ENCODE results near the gene NBAS. TPM values are rescaled to one million over a fixed set of nuclear protein-coding genes. Genes with fewer than 3 reads are reported as not detected.

Gene NBAS
- total and polyA plus RNA-seq, 3 experiments from 2014 or later: 22.0 to 34.1 (median 30.6) TPM

DNA sequence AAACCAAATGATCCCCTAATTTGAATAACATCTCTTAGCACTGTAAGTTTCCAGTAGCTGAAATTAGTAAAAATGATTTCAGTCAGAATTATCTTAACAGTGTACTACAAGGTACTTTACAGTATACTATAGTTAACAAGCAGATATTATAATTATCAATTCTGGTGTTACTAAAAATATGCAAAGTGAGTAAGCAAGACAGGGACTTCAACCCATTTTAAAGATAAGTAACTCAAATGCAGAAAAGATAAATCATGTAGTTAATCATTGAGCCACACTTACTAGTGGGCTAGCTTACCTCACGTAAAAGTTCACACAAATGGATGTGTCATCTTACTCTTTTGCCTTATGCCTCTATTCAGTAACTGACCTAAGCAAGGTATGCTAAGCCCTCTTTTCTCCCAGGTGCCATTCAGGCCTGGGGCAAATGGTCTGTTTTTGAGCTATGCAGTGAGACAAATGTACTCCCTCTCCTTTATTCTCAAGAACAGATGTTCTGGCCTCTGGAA lies 101.0 kb downstream of the NBAS start:
- no peak overlapping the region for H3K4me3 ChIP-seq (ENCODE audit: low read length)
- peaks cover 6% of the 10 kb centered on the region for H3K36me3 ChIP-seq (ENCODE audit: insufficient read depth, low read length)
- H3K27ac ChIP-seq (ENCODE audit: low read depth, low read length): no peak overlapping the region
- POLR2A ChIA-PET: no interaction called here
- Mint-ChIP-seq H3K27me3 (no peaks in the 10 kb centered on the region), H3K4me3 (no peak overlapping the region), H3K9me3 (no peaks in the 10 kb centered on the region), H3K4me1 (peaks cover 0 to 1% (median 0%) of the 10 kb centered on the region in 3 donors), H3K27ac (peak overlapping the region in 1 of 8 donors; percentile 30), H3K36me3 (peaks cover 17 to 72% (median 33%) of the 10 kb centered on the region in 3 donors)
- CTCF ChIA-PET: no interaction called here
- no peaks in the 10 kb centered on the region for H3K4me1 ChIP-seq (ENCODE audit: insufficient read depth, low read length)
- H3K27me3 ChIP-seq (ENCODE audit: insufficient read depth, low read length, poor library complexity, severe bottlenecking): no peaks in the 10 kb centered on the region
- no peak for DNase-seq
- no peaks in the 10 kb centered on the region for H3K9me3 ChIP-seq (ENCODE audit: low read length)

DNA sequence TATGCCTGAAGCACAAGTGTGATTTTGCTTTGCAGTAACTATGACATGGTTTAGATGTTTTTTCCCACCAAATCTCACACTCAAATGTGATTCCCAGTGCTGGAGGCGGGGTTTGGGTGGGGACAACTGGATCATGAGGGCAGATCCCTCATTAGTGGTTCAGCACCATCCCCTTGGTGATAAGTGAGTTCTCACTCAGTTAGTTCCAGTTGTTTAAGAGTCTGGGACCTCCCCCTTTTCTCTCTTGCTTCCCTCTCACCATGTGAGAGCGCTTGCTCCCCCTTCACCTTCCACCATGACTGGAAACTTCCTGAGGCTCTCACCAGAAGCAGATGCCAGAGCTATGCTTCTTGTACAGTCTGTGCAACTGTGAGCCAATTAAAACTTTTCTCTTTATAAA lies 102.9 kb downstream of the NBAS start:
- H3K4me1 Mint-ChIP-seq: peaks cover 0 to 1% (median 0%) of the 10 kb centered on the region in 3 donors
- ChIA-PET CTCF (no interaction called here), POLR2A (no interaction called here)
- Histone ChIP-seq H3K4me1 (ENCODE audit: insufficient read depth, low read length) (no peaks in the 10 kb centered on the region), H3K36me3 (ENCODE audit: insufficient read depth, low read length) (no peaks in the 10 kb centered on the region), H3K9me3 (ENCODE audit: low read length) (no peaks in the 10 kb centered on the region), H3K4me3 (ENCODE audit: low read length) (no peak overlapping the region), H3K27ac (ENCODE audit: low read depth, low read length) (no peak overlapping the region), H3K27me3 (ENCODE audit: insufficient read depth, low read length, poor library complexity, severe bottlenecking) (no peaks in the 10 kb centered on the region)
- DNase-seq: no peak
- H3K4me3 Mint-ChIP-seq: no peak overlapping the region
- no peaks in the 10 kb centered on the region for H3K9me3 Mint-ChIP-seq
- peak overlapping the region in 1 of 8 donors; percentile 35 for H3K27ac Mint-ChIP-seq
- H3K27me3 Mint-ChIP-seq: no peaks in the 10 kb centered on the region
- H3K36me3 Mint-ChIP-seq: peaks cover 12 to 63% (median 21%) of the 10 kb centered on the region in 3 donors

DNA sequence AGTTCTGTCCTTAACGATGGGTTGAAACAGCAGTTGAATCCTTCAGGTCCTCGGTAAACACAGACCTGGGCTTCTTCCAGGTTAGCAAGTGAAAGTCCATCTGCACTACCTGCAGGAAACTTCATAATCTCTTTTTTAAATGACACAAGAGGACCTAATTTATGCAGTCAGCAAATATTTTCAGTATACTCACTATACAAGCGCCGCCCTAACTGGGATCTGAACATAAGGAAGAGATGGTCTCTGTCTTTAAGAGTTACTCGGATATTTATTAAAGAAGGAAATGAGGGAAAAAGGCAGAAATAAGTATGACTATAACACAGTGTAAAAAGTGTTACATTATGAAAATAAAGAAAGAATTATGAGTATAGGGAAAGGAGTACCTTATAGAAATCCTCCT lies 103.3 kb downstream of the NBAS start:
- no peaks in the 10 kb centered on the region for H3K9me3 Mint-ChIP-seq
- no peaks in the 10 kb centered on the region for H3K27me3 Mint-ChIP-seq
- H3K4me3 Mint-ChIP-seq: no peak overlapping the region
- H3K4me3 ChIP-seq (ENCODE audit: low read length): no peak overlapping the region
- no peak overlapping the region for H3K27ac ChIP-seq (ENCODE audit: low read depth, low read length)
- H3K36me3 Mint-ChIP-seq: peaks cover 13 to 63% (median 20%) of the 10 kb centered on the region in 3 donors
- no peaks in the 10 kb centered on the region for H3K27me3 ChIP-seq (ENCODE audit: insufficient read depth, low read length, poor library complexity, severe bottlenecking)
- DNase-seq: no peak
- no peaks in the 10 kb centered on the region for H3K36me3 ChIP-seq (ENCODE audit: insufficient read depth, low read length)
- CTCF ChIA-PET: no interaction called here
- peak overlapping the region in 3 of 8 donors; percentile 10 to 62 (median 32) for H3K27ac Mint-ChIP-seq
- peaks cover 0 to 1% (median 0%) of the 10 kb centered on the region in 3 donors for H3K4me1 Mint-ChIP-seq
- H3K9me3 ChIP-seq (ENCODE audit: low read length): no peaks in the 10 kb centered on the region
- H3K4me1 ChIP-seq (ENCODE audit: insufficient read depth, low read length): no peaks in the 10 kb centered on the region
- POLR2A ChIA-PET: no interaction called here

DNA sequence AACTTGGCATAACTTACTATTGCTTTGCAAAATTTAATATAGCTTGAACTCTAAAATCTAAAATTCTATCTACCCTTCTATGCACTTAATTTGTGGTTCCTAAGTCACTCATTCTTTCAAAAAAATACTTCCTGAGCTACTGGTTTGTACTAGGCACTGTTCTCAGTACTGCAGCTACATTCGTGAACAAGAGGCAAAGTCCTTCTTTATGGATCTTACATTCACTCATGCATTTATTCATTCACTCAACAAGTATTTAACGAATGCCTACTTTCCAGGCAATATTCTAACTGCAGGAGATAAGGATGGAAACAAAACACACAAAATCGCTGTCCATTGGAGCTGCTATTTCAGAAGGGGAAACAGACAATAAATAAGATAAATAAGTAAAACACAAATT lies 104.8 kb downstream of the NBAS start:
- peaks cover 0 to 1% (median 0%) of the 10 kb centered on the region in 3 donors for H3K4me1 Mint-ChIP-seq
- ChIA-PET POLR2A (no interaction called here), CTCF (no interaction called here)
- no peak overlapping the region for H3K27ac ChIP-seq (ENCODE audit: low read depth, low read length)
- H3K4me3 ChIP-seq (ENCODE audit: low read length): no peak overlapping the region
- H3K27me3 ChIP-seq (ENCODE audit: insufficient read depth, low read length, poor library complexity, severe bottlenecking): no peaks in the 10 kb centered on the region
- H3K9me3 Mint-ChIP-seq: no peaks in the 10 kb centered on the region
- H3K36me3 ChIP-seq (ENCODE audit: insufficient read depth, low read length): no peaks in the 10 kb centered on the region
- no peak overlapping the region for H3K4me3 Mint-ChIP-seq
- no peak overlapping the region for H3K27ac Mint-ChIP-seq
- DNase-seq: no peak
- H3K27me3 Mint-ChIP-seq: no peaks in the 10 kb centered on the region
- H3K4me1 ChIP-seq (ENCODE audit: insufficient read depth, low read length): no peaks in the 10 kb centered on the region
- H3K9me3 ChIP-seq (ENCODE audit: low read length): no peaks in the 10 kb centered on the region
- H3K36me3 Mint-ChIP-seq: peaks cover 17 to 65% (median 23%) of the 10 kb centered on the region in 3 donors

DNA sequence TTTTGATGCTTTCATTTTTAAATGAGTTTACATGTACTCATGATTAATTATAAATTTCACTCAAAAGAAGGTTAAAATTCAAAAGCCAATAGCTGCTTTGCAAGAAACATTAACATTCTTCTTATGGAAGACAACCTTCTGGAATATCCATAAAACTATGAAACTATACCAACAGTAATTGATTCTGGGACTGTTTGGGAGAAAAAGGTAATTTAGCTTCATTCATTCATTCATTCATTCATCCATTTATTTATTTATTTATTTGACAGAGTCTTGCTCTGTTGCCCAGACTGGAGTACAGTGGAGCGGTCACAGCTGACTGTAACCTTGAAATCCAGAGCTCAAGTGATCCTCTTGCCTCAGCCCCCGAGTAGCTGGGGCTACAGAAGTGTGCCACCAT lies 110.3 kb downstream of the NBAS start:
- no peak overlapping the region for H3K4me3 Mint-ChIP-seq
- POLR2A ChIA-PET: no interaction called here
- no peak for DNase-seq
- no peaks in the 10 kb centered on the region for H3K27me3 Mint-ChIP-seq
- Histone ChIP-seq H3K27ac (ENCODE audit: low read depth, low read length) (no peak overlapping the region), H3K36me3 (ENCODE audit: insufficient read depth, low read length) (no peaks in the 10 kb centered on the region), H3K27me3 (ENCODE audit: insufficient read depth, low read length, poor library complexity, severe bottlenecking) (no peaks in the 10 kb centered on the region), H3K9me3 (ENCODE audit: low read length) (no peaks in the 10 kb centered on the region), H3K4me3 (ENCODE audit: low read length) (no peak overlapping the region), H3K4me1 (ENCODE audit: insufficient read depth, low read length) (no peaks in the 10 kb centered on the region)
- CTCF ChIA-PET: no interaction called here
- peaks cover 4 to 6% (median 5%) of the 10 kb centered on the region in 5 donors for H3K9me3 Mint-ChIP-seq
- peaks cover 0 to 5% (median 5%) of the 10 kb centered on the region in 3 donors for H3K4me1 Mint-ChIP-seq
- peaks cover 23 to 53% (median 31%) of the 10 kb centered on the region in 3 donors for H3K36me3 Mint-ChIP-seq
- H3K27ac Mint-ChIP-seq: no peak overlapping the region

DNA sequence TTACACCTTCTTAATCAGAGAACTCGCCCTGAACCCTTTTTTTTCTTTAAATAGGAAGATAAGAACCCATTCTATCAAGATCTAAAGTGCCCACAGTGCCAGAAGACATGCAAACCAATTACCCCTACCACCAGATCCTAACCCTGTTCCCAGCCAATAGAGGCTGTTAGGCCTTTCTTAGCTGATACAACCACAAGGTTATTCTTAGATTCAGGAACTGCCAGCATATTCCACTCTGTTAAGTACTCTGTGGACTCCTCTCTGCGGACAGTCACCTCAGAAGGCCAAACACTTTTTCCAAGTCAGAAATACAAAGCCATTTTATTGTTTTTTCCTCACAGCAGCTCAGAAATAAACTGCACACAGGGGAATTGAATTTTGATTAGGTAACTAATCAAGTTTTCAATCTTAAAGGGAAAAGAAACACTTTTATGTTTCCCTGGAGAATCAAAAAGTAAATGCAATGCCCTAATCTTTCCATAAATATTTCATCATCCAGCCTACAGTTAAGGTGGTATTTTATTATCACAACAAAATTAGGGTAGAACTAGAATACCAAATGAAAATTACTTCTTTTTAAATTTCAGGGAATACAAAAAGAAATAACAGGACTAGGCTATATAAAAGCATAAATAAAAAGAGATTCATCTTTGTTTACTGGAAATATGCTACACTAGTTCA lies 111.4 kb downstream of the NBAS start:
- peaks cover 6 to 9% (median 8%) of the 10 kb centered on the region in 5 donors for H3K9me3 Mint-ChIP-seq
- no peak for DNase-seq
- peaks cover 25 to 48% (median 34%) of the 10 kb centered on the region in 3 donors for H3K36me3 Mint-ChIP-seq
- Histone ChIP-seq H3K4me3 (ENCODE audit: low read length) (no peak overlapping the region), H3K9me3 (ENCODE audit: low read length) (no peaks in the 10 kb centered on the region), H3K4me1 (ENCODE audit: insufficient read depth, low read length) (no peaks in the 10 kb centered on the region), H3K27me3 (ENCODE audit: insufficient read depth, low read length, poor library complexity, severe bottlenecking) (no peaks in the 10 kb centered on the region), H3K36me3 (ENCODE audit: insufficient read depth, low read length) (no peaks in the 10 kb centered on the region), H3K27ac (ENCODE audit: low read depth, low read length) (no peak overlapping the region)
- no peaks in the 10 kb centered on the region for H3K27me3 Mint-ChIP-seq
- POLR2A ChIA-PET: no interaction called here
- peaks cover 0 to 5% (median 5%) of the 10 kb centered on the region in 3 donors for H3K4me1 Mint-ChIP-seq
- peak overlapping the region in 3 of 8 donors; percentile 3 to 84 (median 33) for H3K27ac Mint-ChIP-seq
- CTCF ChIA-PET: no interaction called here
- H3K4me3 Mint-ChIP-seq: no peak overlapping the region

DNA sequence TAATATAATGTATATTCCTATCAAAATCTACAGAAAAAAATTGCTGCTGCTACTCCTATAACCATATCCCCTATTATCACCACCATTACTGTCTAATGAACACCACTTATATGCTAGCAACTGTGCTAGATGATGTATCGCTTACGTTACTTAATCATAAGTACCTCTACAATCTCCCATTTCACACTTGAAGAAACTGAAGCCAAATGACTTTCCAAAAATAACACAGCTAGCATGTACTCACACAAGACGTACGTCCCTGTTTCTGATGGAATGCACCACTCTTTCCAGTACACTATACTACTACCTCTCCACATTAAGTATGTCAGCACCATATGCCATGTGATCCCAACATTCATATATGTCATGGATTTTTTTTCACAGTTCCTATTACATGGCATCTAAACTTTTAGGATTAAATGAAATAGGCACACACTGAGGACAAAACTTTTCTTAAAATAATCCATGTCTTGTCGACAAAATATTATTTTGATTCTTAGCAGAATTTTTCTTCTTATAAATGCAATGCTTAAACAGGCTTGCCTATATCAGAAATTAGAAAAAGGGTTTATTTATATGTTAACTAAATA lies 112.8 kb downstream of the NBAS start:
- H3K9me3 Mint-ChIP-seq: peaks cover 6 to 10% (median 9%) of the 10 kb centered on the region in 5 donors
- no peak overlapping the region for H3K4me3 ChIP-seq (ENCODE audit: low read length)

DNA sequence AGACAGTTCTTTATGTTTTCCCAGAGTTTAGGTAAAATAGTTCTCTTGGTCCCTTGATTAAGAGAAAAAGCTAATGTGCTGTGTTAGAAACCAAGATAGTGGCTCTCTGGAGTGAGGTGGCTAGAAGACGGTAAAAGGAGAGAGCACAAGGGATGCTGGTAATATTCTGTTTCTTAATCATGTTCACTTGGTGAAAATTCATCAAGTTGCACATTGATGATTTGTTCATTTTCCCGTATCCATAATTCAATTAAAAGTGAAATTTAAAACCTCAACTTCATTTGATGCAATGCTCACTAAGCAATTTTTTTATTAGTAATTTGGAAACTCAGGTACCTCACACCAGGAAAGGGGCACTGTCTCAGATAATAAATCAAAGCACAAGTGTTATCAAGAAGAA lies 113.8 kb downstream of the NBAS start:
- Mint-ChIP-seq H3K27ac (peak overlapping the region in 1 of 8 donors; percentile 58), H3K27me3 (no peaks in the 10 kb centered on the region), H3K4me3 (no peak overlapping the region), H3K4me1 (peaks cover 0 to 5% (median 5%) of the 10 kb centered on the region in 3 donors), H3K36me3 (peaks cover 19 to 37% (median 23%) of the 10 kb centered on the region in 3 donors), H3K9me3 (peaks cover 6 to 10% (median 9%) of the 10 kb centered on the region in 5 donors)
- Histone ChIP-seq H3K4me3 (ENCODE audit: low read length) (no peak overlapping the region), H3K27me3 (ENCODE audit: insufficient read depth, low read length, poor library complexity, severe bottlenecking) (no peaks in the 10 kb centered on the region), H3K36me3 (ENCODE audit: insufficient read depth, low read length) (no peaks in the 10 kb centered on the region), H3K9me3 (ENCODE audit: low read length) (no peaks in the 10 kb centered on the region), H3K4me1 (ENCODE audit: insufficient read depth, low read length) (no peaks in the 10 kb centered on the region), H3K27ac (ENCODE audit: low read depth, low read length) (no peak overlapping the region)
- DNase-seq: no peak
- ChIA-PET POLR2A (no interaction called here), CTCF (no interaction called here)

More for the DNA sequence above, 112.8 kb downstream of the NBAS start:
- Mint-ChIP-seq H3K4me1 (peaks cover 0 to 5% (median 5%) of the 10 kb centered on the region in 3 donors), H3K27me3 (no peaks in the 10 kb centered on the region), H3K27ac (no peak overlapping the region), H3K4me3 (no peak overlapping the region), H3K36me3 (peaks cover 22 to 46% (median 29%) of the 10 kb centered on the region in 3 donors)
- Histone ChIP-seq H3K4me1 (ENCODE audit: insufficient read depth, low read length) (no peaks in the 10 kb centered on the region), H3K36me3 (ENCODE audit: insufficient read depth, low read length) (no peaks in the 10 kb centered on the region), H3K9me3 (ENCODE audit: low read length) (no peaks in the 10 kb centered on the region), H3K27me3 (ENCODE audit: insufficient read depth, low read length, poor library complexity, severe bottlenecking) (no peaks in the 10 kb centered on the region), H3K27ac (ENCODE audit: low read depth, low read length) (no peak overlapping the region)
- DNase-seq: no peak
- POLR2A ChIA-PET: no interaction called here
- CTCF ChIA-PET: no interaction called here
